Mesenchymal stem cell (in vitro differentiated cells and primary cell): ENCODE results near the gene STK17A.

Source experiments
- DNase-seq: peaks from one replicate; pipeline ENCODE4 v3.0.0-alpha.2; 2013
- H2AFZ ChIP-seq: one replicate; pipeline ENCODE4 v1.6.1; 2013; ENCODE audit warnings: low read depth, mild to moderate bottlenecking, control low read depth, inconsistent platforms, low read length, moderate library complexity
- H2AK5ac ChIP-seq: 2 replicates; pipeline ENCODE4 v1.6.1; 2013; ENCODE audit warnings: low read length, moderate library complexity, mild to moderate bottlenecking, inconsistent platforms; ENCODE audit not compliant: severe bottlenecking
- H2BK120ac ChIP-seq: one replicate; pipeline ENCODE4 v1.6.1; 2013; ENCODE audit warnings: low read depth, mild to moderate bottlenecking, inconsistent platforms, low read length, moderate library complexity
- H2BK12ac ChIP-seq, 2 experiments: one replicate each; pipeline ENCODE4 v1.6.1; 2013; ENCODE audit warnings: inconsistent platforms in 2 of 2, low read length in 2 of 2, mild to moderate bottlenecking in 2 of 2, moderate library complexity in 2 of 2, control low read depth in 1 of 2
- H2BK15ac ChIP-seq: one replicate; pipeline ENCODE4 v1.6.1; 2013; ENCODE audit warnings: mild to moderate bottlenecking, low read depth, inconsistent platforms; ENCODE audit not compliant: poor library complexity, severe bottlenecking
- H2BK5ac ChIP-seq: 2 replicates; pipeline ENCODE4 v1.6.1; 2013; ENCODE audit warnings: low read depth, mild to moderate bottlenecking, low read length, control low read depth, inconsistent platforms; ENCODE audit not compliant: poor library complexity, severe bottlenecking
- H3K14ac ChIP-seq, 2 experiments: one replicate each; pipeline ENCODE4 v1.6.1; 2013; ENCODE audit warnings: inconsistent platforms in 2 of 2, low read length in 2 of 2, control low read depth in 1 of 2, mild to moderate bottlenecking in 1 of 2, moderate library complexity in 1 of 2
- H3K18ac ChIP-seq, 2 experiments: one replicate each; pipeline ENCODE4 v1.6.1; 2013; ENCODE audit warnings: inconsistent platforms in 2 of 2, low read length in 2 of 2, control low read depth in 1 of 2, low read depth in 1 of 2, mild to moderate bottlenecking in 1 of 2
- H3K23ac ChIP-seq, 2 experiments: one replicate each; pipeline ENCODE4 v1.6.1; 2013; ENCODE audit warnings: inconsistent platforms in 2 of 2, low read length in 2 of 2, mild to moderate bottlenecking in 2 of 2, moderate library complexity in 2 of 2, control low read depth in 1 of 2
- H3K27ac ChIP-seq: 2 replicates; pipeline ENCODE4 v1.5.1; 2013; ENCODE audit warnings: mild to moderate bottlenecking, moderate library complexity, low read length, control low read depth, inconsistent platforms; ENCODE audit not compliant: poor library complexity, severe bottlenecking
- H3K27me3 ChIP-seq, 2 experiments: 2 replicates each; pipeline versions ENCODE4 v1.6.1 to v1.7.0; 2013; ENCODE audit warnings: low read length in 2 of 2, mild to moderate bottlenecking in 2 of 2, moderate library complexity in 2 of 2, control low read depth in 1 of 2, inconsistent platforms in 1 of 2; ENCODE audit not compliant: control insufficient read depth in 1 of 2, insufficient read depth in 1 of 2
- H3K36me3 ChIP-seq, 2 experiments: 2 replicates each; pipeline versions ENCODE4 v1.6.1 to v1.7.0; 2013; ENCODE audit warnings: low read length in 2 of 2, control low read depth in 1 of 2, inconsistent platforms in 1 of 2, low read depth in 1 of 2, mild to moderate bottlenecking in 1 of 2; ENCODE audit not compliant: insufficient read depth in 2 of 2, control insufficient read depth in 1 of 2
- H3K4ac ChIP-seq, 2 experiments: one replicate each; pipeline ENCODE4 v1.6.1; 2013; ENCODE audit warnings: inconsistent platforms in 2 of 2, low read length in 2 of 2, mild to moderate bottlenecking in 2 of 2, moderate library complexity in 2 of 2, control low read depth in 1 of 2, low read depth in 1 of 2
- H3K4me1 ChIP-seq: 2 replicates; pipeline ENCODE4 v1.6.1; 2013; ENCODE audit warnings: low read depth, low read length, control low read depth; ENCODE audit not compliant: control insufficient read depth, insufficient read depth
- H3K4me2 ChIP-seq: 2 replicates; pipeline ENCODE4 v1.6.1; 2013; ENCODE audit warnings: low read length, mild to moderate bottlenecking, inconsistent platforms; ENCODE audit not compliant: poor library complexity, severe bottlenecking
- H3K4me3 ChIP-seq, 2 experiments: 2 replicates each; pipeline versions ENCODE4 v1.5.1 to v1.7.0; 2013; ENCODE audit warnings: low read length in 2 of 2, mild to moderate bottlenecking in 2 of 2, control low read depth in 1 of 2, low read depth in 1 of 2; ENCODE audit not compliant: insufficient read depth in 1 of 2
- H3K79me1 ChIP-seq: replicated peaks from 2 replicates; pipeline ENCODE4 v1.6.1; 2013; ENCODE audit warnings: mild to moderate bottlenecking, control low read depth, low read length, inconsistent platforms; ENCODE audit not compliant: poor library complexity, severe bottlenecking
- H3K9ac ChIP-seq: 2 replicates; pipeline ENCODE4 v1.7.0; 2013; ENCODE audit warnings: mild to moderate bottlenecking, low read length, moderate library complexity
- H3K9me3 ChIP-seq: 2 replicates; pipeline ENCODE4 v1.7.0; 2013; ENCODE audit warnings: mild to moderate bottlenecking, low read length; ENCODE audit not compliant: control insufficient read depth
- H4K8ac ChIP-seq: one replicate; pipeline ENCODE4 v1.6.1; 2013; ENCODE audit warnings: inconsistent platforms, mild to moderate bottlenecking, low read length, moderate library complexity
- H4K91ac ChIP-seq: one replicate; pipeline ENCODE4 v1.6.1; 2013; ENCODE audit warnings: mild to moderate bottlenecking, low read length, inconsistent platforms
- WGBS: methylation state at CpG from one replicate; pipeline ENCODE4 v1.1.7; 2013; ENCODE audit warnings: mixed read lengths; 5-methylcytosine and 5-hydroxymethylcytosine counted together

Gene STK17A

GRCh38 chr7:43602256-43602655 lies 19.3 kb downstream of the STK17A start:
- H2BK12ac ChIP-seq = no peak overlapping the region
- H3K79me1 ChIP-seq = peaks cover 8% of the 10 kb centered on the region
- no peak overlapping the region for H3K23ac ChIP-seq
- H3K4me3 ChIP-seq = no peak overlapping the region
- H3K14ac ChIP-seq = no peak overlapping the region
- no peak overlapping the region for H3K4me2 ChIP-seq
- H2AFZ ChIP-seq = no peak overlapping the region
- peaks cover 12 to 80% of the 10 kb centered on the region in 2 experiments for H3K36me3 ChIP-seq
- no peaks in the 10 kb centered on the region for H3K9me3 ChIP-seq
- H3K27me3 ChIP-seq = no peaks in the 10 kb centered on the region
- no peak overlapping the region for H2BK120ac ChIP-seq
- no peak overlapping the region for H2BK5ac ChIP-seq
- no peak overlapping the region for H3K4ac ChIP-seq
- H4K8ac ChIP-seq = no peak overlapping the region
- H3K4me1 ChIP-seq = peaks cover 2% of the 10 kb centered on the region
- H2BK15ac ChIP-seq = no peak overlapping the region
- H3K9ac ChIP-seq = no peak overlapping the region
- H3K27ac ChIP-seq = no peak overlapping the region
- no peak overlapping the region for H4K91ac ChIP-seq
- H3K18ac ChIP-seq = no peak overlapping the region
- 100% methylated on average over 1 of the region's 1 CpG for WGBS
- DNase-seq = no peak
- no peak overlapping the region for H2AK5ac ChIP-seq

DNA sequence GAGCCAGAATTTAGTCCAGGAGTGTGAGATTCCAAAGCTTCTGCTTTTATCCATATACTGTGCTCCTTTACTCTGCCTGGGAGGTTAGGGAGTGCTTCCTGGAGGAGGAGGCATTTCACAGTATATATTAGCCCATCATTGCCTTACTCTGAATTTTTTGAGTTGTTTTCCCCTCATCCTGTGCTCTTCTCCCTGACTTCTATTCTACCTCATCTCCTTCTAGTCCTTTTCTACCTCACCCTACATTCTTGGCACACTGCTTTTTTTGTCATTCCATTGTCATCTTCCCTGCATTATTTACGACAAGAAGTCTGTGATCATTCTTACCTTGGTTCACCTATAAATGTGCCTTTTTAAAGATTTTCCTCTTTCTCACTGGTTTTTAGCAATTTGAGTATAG lies 21.3 kb downstream of the STK17A start:
- WGBS = no CpG with 5 or more reads among the region's 1 CpG
- Histone ChIP-seq H3K23ac (no peak overlapping the region), H2BK15ac (no peak overlapping the region), H2BK120ac (no peak overlapping the region), H3K4ac (no peak overlapping the region), H3K9me3 (no peaks in the 10 kb centered on the region), H3K36me3 (peaks cover 4 to 77% of the 10 kb centered on the region in 2 experiments), H3K18ac (no peak overlapping the region), H2AFZ (no peak overlapping the region), H4K91ac (no peak overlapping the region), H3K9ac (no peak overlapping the region), H3K14ac (no peak overlapping the region), H3K27ac (no peak overlapping the region), H3K27me3 (no peaks in the 10 kb centered on the region), H3K4me2 (no peak overlapping the region), H3K4me3 (no peak overlapping the region), H2BK5ac (no peak overlapping the region), H4K8ac (no peak overlapping the region), H3K4me1 (no peaks in the 10 kb centered on the region), H2BK12ac (no peak overlapping the region), H2AK5ac (no peak overlapping the region), H3K79me1 (peaks cover 8% of the 10 kb centered on the region)
- DNase-seq = no peak

GRCh38 chr7:43609097-43609496 lies 26.2 kb downstream of the STK17A start:
- DNase-seq = no peak

GRCh38 chr7:43612128-43612527 lies 29.2 kb downstream of the STK17A start:
- H3K9me3 ChIP-seq = no peaks in the 10 kb centered on the region
- WGBS = 98% methylated on average over 3 of the region's 5 CpGs
- no peak overlapping the region for H2BK120ac ChIP-seq
- H3K14ac ChIP-seq = no peak overlapping the region
- peaks cover 26 to 62% of the 10 kb centered on the region in 2 experiments for H3K36me3 ChIP-seq
- H4K8ac ChIP-seq = no peak overlapping the region
- no peak overlapping the region for H3K4ac ChIP-seq
- no peak overlapping the region for H3K23ac ChIP-seq
- no peak overlapping the region for H3K4me2 ChIP-seq
- no peak overlapping the region for H2BK5ac ChIP-seq
- H2BK12ac ChIP-seq = no peak overlapping the region
- H3K18ac ChIP-seq = no peak overlapping the region
- H2AFZ ChIP-seq = no peak overlapping the region
- H2AK5ac ChIP-seq = no peak overlapping the region
- no peak overlapping the region for H4K91ac ChIP-seq
- peaks cover 22% of the 10 kb centered on the region for H3K79me1 ChIP-seq
- H3K9ac ChIP-seq = peak overlapping the region; percentile 65
- peak; percentile 26 for DNase-seq
- H2BK15ac ChIP-seq = no peak overlapping the region
- no peaks in the 10 kb centered on the region for H3K27me3 ChIP-seq
- no peaks in the 10 kb centered on the region for H3K4me1 ChIP-seq
- H3K4me3 ChIP-seq = peak overlapping the region in 1 of 2 experiments; percentile 47
- H3K27ac ChIP-seq = no peak overlapping the region

More at GRCh38 chr7:43609097-43609496, 26.2 kb downstream of the STK17A start:
- no peak overlapping the region for H4K91ac ChIP-seq
- peak overlapping the region in 1 of 2 experiments; percentile 10 for H3K4ac ChIP-seq
- H4K8ac ChIP-seq = no peak overlapping the region
- WGBS = 100% methylated on average over 2 of the region's 2 CpGs
- no peak overlapping the region for H2BK12ac ChIP-seq
- peaks cover 18 to 53% of the 10 kb centered on the region in 2 experiments for H3K36me3 ChIP-seq
- no peak overlapping the region for H2BK120ac ChIP-seq
- no peak overlapping the region for H3K14ac ChIP-seq
- H3K18ac ChIP-seq = no peak overlapping the region
- no peak overlapping the region for H3K27ac ChIP-seq
- no peak overlapping the region for H3K9ac ChIP-seq
- no peak overlapping the region for H2AK5ac ChIP-seq
- H3K9me3 ChIP-seq = no peaks in the 10 kb centered on the region
- H3K4me3 ChIP-seq = no peak overlapping the region
- no peaks in the 10 kb centered on the region for H3K4me1 ChIP-seq
- H3K27me3 ChIP-seq = no peaks in the 10 kb centered on the region
- no peak overlapping the region for H2BK5ac ChIP-seq
- H3K4me2 ChIP-seq = no peak overlapping the region
- H3K79me1 ChIP-seq = peaks cover 16% of the 10 kb centered on the region
- no peak overlapping the region for H2AFZ ChIP-seq
- no peak overlapping the region for H2BK15ac ChIP-seq
- H3K23ac ChIP-seq = no peak overlapping the region
